ENCODE results near the gene FARP2.

The FARP2 gene

GRCh38 chr2:241324775-241325174 lies 31.3 kb upstream of the FARP2 start:
- peak; percentile 67 for DNase-seq

GRCh38 chr2:241325257-241325656 lies 30.8 kb upstream of the FARP2 start:
- DNase-seq = no peak

GRCh38 chr2:241329669-241330615 lies 26.1 kb upstream of the FARP2 start:
- DNase-seq = peak; percentile 21

- no peak for DNase-seq
Observed at GRCh38 chr2:241330616-241330981, 25.5 kb upstream of the FARP2 start.

- no peak for DNase-seq
Observed at GRCh38 chr2:241334813-241335212, 21.3 kb upstream of the FARP2 start.

- no peak for DNase-seq
Observed at GRCh38 chr2:241339839-241340630, 16.1 kb upstream of the FARP2 start.

GRCh38 chr2:241340631-241341163 lies 15.4 kb upstream of the FARP2 start:
- DNase-seq = no peak

GRCh38 chr2:241344925-241345651 lies 11.0 kb upstream of the FARP2 start:
- no peak for DNase-seq

GRCh38 chr2:241349941-241350340 lies 6.1 kb upstream of the FARP2 start:
- DNase-seq = no peak

GRCh38 chr2:241350530-241350877 lies 5.6 kb upstream of the FARP2 start:
- no peak for DNase-seq

- no peak for DNase-seq
Observed at GRCh38 chr2:241350878-241351639, 5.0 kb upstream of the FARP2 start.

- DNase-seq = no peak
Observed at GRCh38 chr2:241351640-241352031, 4.4 kb upstream of the FARP2 start.

GRCh38 chr2:241352227-241352626 lies 3.9 kb upstream of the FARP2 start:
- no peak for DNase-seq

- peak; percentile 79 for DNase-seq
Observed at GRCh38 chr2:241354668-241355658, 1.1 kb upstream of the FARP2 start.

- peak; percentile 21 for DNase-seq
Observed at GRCh38 chr2:241356871-241357260, 781 bp downstream of the FARP2 start.

- DNase-seq = no peak
Observed at GRCh38 chr2:241357531-241357930, 1.4 kb downstream of the FARP2 start.

GRCh38 chr2:241358470-241358869 lies 2.4 kb downstream of the FARP2 start:
- DNase-seq = peak; percentile 12

GRCh38 chr2:241359481-241360045 lies 3.5 kb downstream of the FARP2 start:
- no peak for DNase-seq

- DNase-seq = no peak
Observed at GRCh38 chr2:241363426-241363825, 7.3 kb downstream of the FARP2 start.

GRCh38 chr2:241364781-241365180 lies 8.7 kb downstream of the FARP2 start:
- DNase-seq = no peak

- DNase-seq = no peak
Observed at GRCh38 chr2:241366678-241367077, 10.6 kb downstream of the FARP2 start.

All from hematopoietic multipotent progenitor cell treated with erythropoietin and hydrocortisone succinate and interleukin-3 and kit ligand, for 8 days (in vitro differentiated cells).